H1 (cell line): ENCODE measurements around the gene TMEM44. TPM values are rescaled to one million over a fixed set of nuclear protein-coding genes. Genes with fewer than 3 reads are reported as not detected.
A peak's percentile ranks its signal among the peaks of the same experiment; 100 is the strongest.

Source experiments
- CTCF ChIA-PET: fragments of 300-600 bp; sonication (Branson Sonifier 250); formaldehyde crosslinking; loops from one replicate; lab custom pipeline; 2021; ENCODE audit not compliant: partially characterized antibody; lab: Charles Lee
- POLR2A ChIA-PET: fragments of 300-600 bp; sonication (Branson Sonifier 250); formaldehyde crosslinking; loops from one replicate; lab custom pipeline; 2021; ENCODE audit warnings: inconsistent platforms; ENCODE audit not compliant: partially characterized antibody; lab: Charles Lee
- DNase-seq, 2 experiments: peaks; one replicate each; pipeline versions ENCODE4 v3.0.0 to v3.0.0-alpha.2; 2010 to 2022; ENCODE audit warnings: low spot score in 2 of 2, low read depth in 1 of 2, mixed read lengths in 1 of 2
- FAIRE-seq: peaks from 2 replicates; lab custom pipeline; 2011; peaks lifted over from hg19 to GRCh38; lab: Jason Lieb, UNC
- H2AFZ ChIP-seq: 2 replicates; pipeline ENCODE4 v1.8.1; 2012; ENCODE audit warnings: low read length, inconsistent platforms
- H2AK5ac ChIP-seq: 2 replicates; pipeline ENCODE4 v1.6.1; 2013; ENCODE audit warnings: low read depth, low read length
- H2BK120ac ChIP-seq: replicated peaks from 2 replicates; pipeline ENCODE3; 2013; ENCODE audit warnings: low read depth, low read length, inconsistent platforms
- H2BK12ac ChIP-seq: 2 replicates; pipeline ENCODE4 v1.6.1; 2013; ENCODE audit warnings: low read depth, low read length
- H2BK15ac ChIP-seq: 2 replicates; pipeline ENCODE4 v1.6.1; 2013; ENCODE audit warnings: low read length
- H2BK20ac ChIP-seq: 2 replicates; pipeline ENCODE4 v1.6.1; 2013; ENCODE audit warnings: low read length
- H2BK5ac ChIP-seq: 2 replicates; pipeline ENCODE4 v1.6.1; 2013; ENCODE audit warnings: low read depth, low read length
- H3K14ac ChIP-seq: 2 replicates; pipeline ENCODE4 v1.6.1; 2013; ENCODE audit warnings: inconsistent platforms; ENCODE audit not compliant: insufficient read length
- H3K18ac ChIP-seq: 2 replicates; pipeline ENCODE4 v1.6.1; 2013; ENCODE audit warnings: low read length; ENCODE audit errors: extremely low read depth
- H3K23ac ChIP-seq: 2 replicates; pipeline ENCODE4 v1.6.1; 2013; ENCODE audit warnings: inconsistent platforms; ENCODE audit not compliant: insufficient read length
- H3K23me2 ChIP-seq: 2 replicates; pipeline ENCODE4 v1.6.1; 2013; ENCODE audit warnings: low read depth, low read length
- H3K27ac ChIP-seq: 2 replicates; pipeline ENCODE4 v1.6.1; 2011; ENCODE audit warnings: low read depth, low read length, inconsistent platforms
- H3K27me3 ChIP-seq, 4 experiments: replicated peaks in 1 of 4; 1 replicate in 1 of 4; 2 replicates in 3 of 4; pipeline versions ENCODE4 v1.6.1 to v1.8.1; 2011 to 2013; ENCODE audit warnings: low read length in 3 of 4, mild to moderate bottlenecking in 3 of 4, inconsistent platforms in 2 of 4, mixed read lengths in 2 of 4, moderate library complexity in 1 of 4; ENCODE audit not compliant: control insufficient read depth in 3 of 4, insufficient read depth in 3 of 4; ENCODE audit errors: extremely low read depth in 1 of 4
- H3K36me3 ChIP-seq, 4 experiments: 2 replicates each; pipeline versions ENCODE4 v1.6.1 to v1.8.1; 2011 to 2013; ENCODE audit warnings: mild to moderate bottlenecking in 4 of 4, low read length in 3 of 4, moderate library complexity in 2 of 4, control low read depth in 1 of 4, inconsistent platforms in 1 of 4; ENCODE audit not compliant: insufficient read depth in 4 of 4, control insufficient read depth in 2 of 4
- H3K4ac ChIP-seq: replicated peaks from 2 replicates; pipeline ENCODE3; 2013; ENCODE audit warnings: low read length, low read depth, mixed read lengths, inconsistent platforms; ENCODE audit not compliant: insufficient read length
- H3K4me1 ChIP-seq, 4 experiments: replicated peaks in 1 of 4; 1 replicate in 1 of 4; 2 replicates in 3 of 4; pipeline versions ENCODE4 v1.6.1 to v1.8.1; 2011 to 2013; ENCODE audit warnings: low read length in 3 of 4, inconsistent platforms in 2 of 4, mixed read lengths in 1 of 4; ENCODE audit not compliant: insufficient read depth in 4 of 4, control insufficient read depth in 3 of 4
- H3K4me2 ChIP-seq, 2 experiments: 2 replicates each; pipeline versions ENCODE4 v1.6.1 to v1.8.1; 2011 to 2013; ENCODE audit warnings: low read depth in 2 of 2, low read length in 2 of 2, control low read depth in 1 of 2, inconsistent platforms in 1 of 2, mild to moderate bottlenecking in 1 of 2; ENCODE audit not compliant: insufficient read depth in 1 of 2
- H3K4me3 ChIP-seq, 4 experiments: fragments of 200-600, 300-600 bp in 1 of 4; sonication (generic), shearing (Covaris generic), sonication (Bioruptor Twin) in 1 of 4; 2 replicates each; pipeline versions ENCODE4 v1.5.1 to v1.8.1; 2011 to 2016; ENCODE audit warnings: low read length in 4 of 4, low read depth in 3 of 4, control low read depth in 2 of 4, inconsistent platforms in 2 of 4, mild to moderate bottlenecking in 2 of 4, mixed read lengths in 1 of 4, moderate library complexity in 1 of 4; ENCODE audit not compliant: insufficient read depth in 2 of 4; ENCODE audit errors: extremely low read depth in 1 of 4
- H3K56ac ChIP-seq: replicated peaks from 2 replicates; pipeline ENCODE3; 2013; ENCODE audit warnings: low read depth, mild to moderate bottlenecking, mixed read lengths, low read length, inconsistent platforms; ENCODE audit not compliant: insufficient read length
- H3K79me1 ChIP-seq: 2 replicates; pipeline ENCODE4 v1.6.1; 2013; ENCODE audit warnings: low read depth, low read length, control low read depth
- H3K79me2 ChIP-seq, 2 experiments: 2 replicates each; pipeline versions ENCODE4 v1.6.1 to v1.8.1; 2012 to 2013; ENCODE audit warnings: low read length in 2 of 2, mild to moderate bottlenecking in 2 of 2, inconsistent platforms in 1 of 2; ENCODE audit not compliant: insufficient read depth in 2 of 2, control insufficient read depth in 1 of 2
- H3K9ac ChIP-seq, 4 experiments: replicated peaks in 1 of 4; 1 replicate in 1 of 4; 2 replicates in 3 of 4; pipeline versions ENCODE4 v1.6.1 to v1.8.1; 2011 to 2013; ENCODE audit warnings: low read depth in 3 of 4, low read length in 3 of 4, control low read depth in 2 of 4, mild to moderate bottlenecking in 2 of 4, moderate library complexity in 2 of 4, inconsistent platforms in 1 of 4; ENCODE audit errors: extremely low read depth in 1 of 4
- H3K9me3 ChIP-seq, 2 experiments: 2 replicates each; pipeline versions ENCODE4 v1.6.1 to v1.8.1; 2012 to 2013; ENCODE audit warnings: mild to moderate bottlenecking in 2 of 2, moderate library complexity in 2 of 2, control low read depth in 1 of 2, inconsistent platforms in 1 of 2, low read depth in 1 of 2, low read length in 1 of 2, mixed read lengths in 1 of 2; ENCODE audit not compliant: insufficient read depth in 2 of 2
- H4K20me1 ChIP-seq, 2 experiments: replicated peaks in 1 of 2; 2 replicates each; pipeline versions ENCODE3 to v1.8.1; 2011 to 2013; ENCODE audit warnings: inconsistent platforms in 2 of 2, low read length in 2 of 2, mild to moderate bottlenecking in 1 of 2; ENCODE audit not compliant: insufficient read depth in 2 of 2, control insufficient read depth in 1 of 2
- H4K5ac ChIP-seq: 2 replicates; pipeline ENCODE4 v1.6.1; 2013; ENCODE audit warnings: low read length, low read depth, mixed read lengths, inconsistent platforms; ENCODE audit not compliant: insufficient read length
- H4K8ac ChIP-seq: 2 replicates; pipeline ENCODE4 v1.8.0; 2013; ENCODE audit warnings: mild to moderate bottlenecking, moderate library complexity, low read length, inconsistent platforms; ENCODE audit not compliant: insufficient read depth; ENCODE audit errors: extremely low read depth
- H4K91ac ChIP-seq: replicated peaks from 2 replicates; pipeline ENCODE3; 2013; ENCODE audit warnings: low read length, mixed read lengths, inconsistent platforms; ENCODE audit not compliant: insufficient read length
- BRCA1 ChIP-seq: IDR thresholded peaks from 2 replicates; pipeline ENCODE4 v1.6.1; 2012; ENCODE audit warnings: low read depth, low read length, improper control_type of control experiment
- CEBPB ChIP-seq: IDR thresholded peaks from 2 replicates; pipeline ENCODE4 v1.6.1; 2012; ENCODE audit warnings: low read depth, low read length
- CHD2 ChIP-seq: IDR thresholded peaks from 2 replicates; pipeline ENCODE4 v1.6.1; 2012; ENCODE audit warnings: low read length, improper control_type of control experiment
- EZH2 ChIP-seq: fragments of 200-600 bp; sonication (generic); IDR thresholded peaks from 2 replicates; pipeline ENCODE4 v1.7.1; 2012; ENCODE audit warnings: low read depth, mild to moderate bottlenecking, moderate library complexity, low read length, inconsistent platforms; ENCODE audit not compliant: severe bottlenecking
- JUN ChIP-seq: IDR thresholded peaks from 2 replicates; pipeline ENCODE4 v1.6.1; 2011; ENCODE audit warnings: low read depth, mild to moderate bottlenecking, improper control_type of control experiment, low read length
- KDM4A ChIP-seq: IDR thresholded peaks from one replicate; pipeline ENCODE4 v1.7.1; 2012; ENCODE audit warnings: low read depth, mild to moderate bottlenecking, moderate library complexity, low read length, inconsistent platforms; ENCODE audit not compliant: severe bottlenecking
- NANOG ChIP-seq: IDR thresholded peaks from 2 replicates; pipeline ENCODE4 v1.6.1; 2011; ENCODE audit warnings: low read length, low read depth, mild to moderate bottlenecking, inconsistent platforms; ENCODE audit not compliant: insufficient read depth, poor library complexity, severe bottlenecking
- SUZ12 ChIP-seq: fragments of 200-600 bp; sonication (generic); IDR thresholded peaks from 2 replicates; pipeline ENCODE4 v1.6.1; 2012; ENCODE audit warnings: mild to moderate bottlenecking, inconsistent platforms, low read length, moderate library complexity, mixed read lengths
- TBP ChIP-seq: IDR thresholded peaks from 2 replicates; pipeline ENCODE4 v1.6.1; 2011; ENCODE audit warnings: low read depth, low read length, improper control_type of control experiment
- ZNF274 ChIP-seq: IDR thresholded peaks from 2 replicates; pipeline ENCODE4 v1.7.0; 2012; ENCODE audit warnings: low read length, borderline replicate concordance; ENCODE audit errors: extremely low read depth
- WGBS, 2 experiments: shearing (Covaris generic) in 1 of 2; methylation state at CpG; one replicate each; pipeline versions ENCODE4 v1.1.6 to v1.1.7; 2013 to 2015; ENCODE audit warnings: low lambda C conversion rate in 2 of 2, mixed read lengths in 2 of 2, inconsistent platforms in 1 of 2, low coverage in 1 of 2, missing lambda C conversion rate in 1 of 2; ENCODE audit not compliant: insufficient replicate concordance in 2 of 2, insufficient coverage in 1 of 2, insufficient read length in 1 of 2; ENCODE audit errors: extremely low coverage in 1 of 2, missing lambda C conversion rate in 1 of 2; 5-methylcytosine and 5-hydroxymethylcytosine counted together
- polyA plus RNA-seq, 7 experiments: library from polyadenylated mRNA; depleted of rRNA in 3 of 7; stranded (reverse) in 5 of 7; unstranded in 2 of 7; fragments of >200 nt in 5 of 7; fragments of 200-250 nt in 2 of 7; gene quantifications; 1 replicate in 5 of 7; 2 replicates in 1 of 7; 4 replicates in 1 of 7; pipeline versions ENCODE4 v1.2.1 to v1.2.3, GENCODE V29; 2011 to 2013; ENCODE audit warnings: missing spikeins in 2 of 7, mixed read lengths in 2 of 7
- total RNA-seq: library from RNA; stranded (reverse); fragmentation: NEBNext Ultra II Directional; extraction: Animal tissue kit (Norgen Biotek cat#: 25700); gene quantifications from 2 replicates; pipeline ENCODE4 v1.2.1, GENCODE V29; 2021
- TF ChIP-seq, protein P1 (sequence below): IDR thresholded peaks from 2 replicates; pipeline ENCODE4 v1.6.1; 2011; ENCODE audit warnings: low read length, improper control_type of control experiment
- TF ChIP-seq, protein P2 (sequence below): IDR thresholded peaks from 2 replicates; pipeline ENCODE4 v1.6.1; 2011; ENCODE audit warnings: low read depth, mild to moderate bottlenecking, low read length; ENCODE audit not compliant: insufficient read depth

Gene TMEM44
- total and polyA plus RNA-seq, 2 of the 8 experiments (the other 6 are each of a cell fraction or from before 2014, with no cell fraction given) = 14.0 to 16.7 TPM

DNA sequence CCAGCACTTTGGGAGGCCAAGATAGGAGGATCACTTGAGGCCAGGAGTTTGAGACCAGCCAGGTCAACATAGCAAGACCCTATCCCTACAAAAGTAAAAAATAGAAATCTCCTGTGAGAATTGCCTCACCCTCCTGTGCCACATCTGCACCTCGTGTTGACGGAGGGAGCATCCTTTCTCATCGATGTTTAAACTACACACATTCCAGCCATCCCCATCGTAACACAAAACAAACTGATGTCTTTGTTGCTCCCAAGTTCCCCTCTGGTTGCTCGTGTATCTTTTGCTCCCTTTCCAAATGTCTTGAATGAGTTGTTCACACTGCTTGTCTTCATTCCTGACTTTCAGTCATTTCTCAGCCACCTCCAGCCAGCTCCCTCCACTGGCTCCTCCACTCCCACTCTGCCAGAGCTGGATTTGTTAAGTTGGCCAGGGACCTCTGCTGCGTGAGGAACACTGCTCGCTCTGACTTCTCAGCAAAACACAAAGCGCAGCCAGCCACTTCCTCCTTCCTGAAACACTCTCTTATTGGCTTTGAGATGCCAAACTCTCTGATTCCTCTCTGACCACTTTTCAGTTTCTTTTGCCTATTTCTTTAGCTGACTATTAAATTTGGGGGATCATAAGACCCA is 92.8 kb downstream of the TMEM44 start:
- no peak for FAIRE-seq
- no peaks in the 10 kb centered on the region for H3K4me1 ChIP-seq
- WGBS, 2 experiments = 84% methylated on average over 8 of the region's 8 CpGs; no CpG with 5 or more reads in 1 of the 2 experiments
- no peaks in the 10 kb centered on the region for H3K36me3 ChIP-seq
- H3K9ac ChIP-seq = no peak overlapping the region
- ChIA-PET POLR2A (no interaction called here), CTCF (interaction anchor here (1.4 kb wide), 1 partner anchor 68 kb away, joined by 3 read pairs; no protein-coding TSS in a partner anchor)
- H3K9me3 ChIP-seq = no peaks in the 10 kb centered on the region
- no peak overlapping the region for H3K18ac ChIP-seq
- H3K23me2 ChIP-seq = no peaks in the 10 kb centered on the region
- no peak overlapping the region for H3K14ac ChIP-seq
- no peak overlapping the region for H3K56ac ChIP-seq
- H3K4me2 ChIP-seq = no peak overlapping the region
- no peak overlapping the region for H3K27ac ChIP-seq
- H2AFZ ChIP-seq = peak overlapping the region; percentile 59; the same call in 1 of the 2 replicates
- H2BK12ac ChIP-seq = no peak overlapping the region
- H2BK120ac ChIP-seq = no peak overlapping the region
- H3K27me3 ChIP-seq = no peaks in the 10 kb centered on the region
- H3K79me1 ChIP-seq = no peaks in the 10 kb centered on the region
- no peak overlapping the region for H4K8ac ChIP-seq
- no peak overlapping the region for H3K4me3 ChIP-seq
- no peak overlapping the region for H4K5ac ChIP-seq
- no peaks in the 10 kb centered on the region for H3K79me2 ChIP-seq
- H2BK15ac ChIP-seq = no peak overlapping the region
- H4K20me1 ChIP-seq = no peaks in the 10 kb centered on the region
- H2BK20ac ChIP-seq = no peak overlapping the region
- no peak overlapping the region for H2BK5ac ChIP-seq
- H3K4ac ChIP-seq = no peak overlapping the region
- no peak overlapping the region for H2AK5ac ChIP-seq
- no peak overlapping the region for H3K23ac ChIP-seq
- DNase-seq = no peak
- H4K91ac ChIP-seq = no peak overlapping the region
- TF ChIP-seq ZNF274 (no peak), TBP (no peak), NANOG (no peak), CHD2 (no peak), JUN (no peak), CEBPB (no peak), BRCA1 (no peak), KDM4A (no peak), EZH2 (no peak), SUZ12 (no peak)
- TF ChIP-seq, protein P1, sequence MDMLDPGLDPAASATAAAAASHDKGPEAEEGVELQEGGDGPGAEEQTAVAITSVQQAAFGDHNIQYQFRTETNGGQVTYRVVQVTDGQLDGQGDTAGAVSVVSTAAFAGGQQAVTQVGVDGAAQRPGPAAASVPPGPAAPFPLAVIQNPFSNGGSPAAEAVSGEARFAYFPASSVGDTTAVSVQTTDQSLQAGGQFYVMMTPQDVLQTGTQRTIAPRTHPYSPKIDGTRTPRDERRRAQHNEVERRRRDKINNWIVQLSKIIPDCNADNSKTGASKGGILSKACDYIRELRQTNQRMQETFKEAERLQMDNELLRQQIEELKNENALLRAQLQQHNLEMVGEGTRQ = no peak
- TF ChIP-seq, protein P2, sequence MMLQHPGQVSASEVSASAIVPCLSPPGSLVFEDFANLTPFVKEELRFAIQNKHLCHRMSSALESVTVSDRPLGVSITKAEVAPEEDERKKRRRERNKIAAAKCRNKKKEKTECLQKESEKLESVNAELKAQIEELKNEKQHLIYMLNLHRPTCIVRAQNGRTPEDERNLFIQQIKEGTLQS = no peak
